GM12872 (cell line): ENCODE results near the gene DDIAS.

Experiments
- CTCF ChIP-seq: IDR thresholded peaks from 3 replicates; pipeline ENCODE4 v1.5.1; 2011; ENCODE audit warnings: low read depth, mild to moderate bottlenecking, low read length, moderate library complexity; ENCODE audit not compliant: insufficient read depth

The DDIAS gene

GRCh38 chr11:82901922-82902485 lies 468 bp downstream of the DDIAS start:
- no peak for TF ChIP-seq CTCF

- no peak for TF ChIP-seq CTCF
Observed at GRCh38 chr11:82902880-82903279, 1.3 kb downstream of the DDIAS start.

GRCh38 chr11:82903843-82904586 lies 2.5 kb downstream of the DDIAS start:
- TF ChIP-seq CTCF, result no peak

- peak; percentile 22; the same call in 1 of the 3 replicates for TF ChIP-seq CTCF
Observed at GRCh38 chr11:82906236-82906635, 4.7 kb downstream of the DDIAS start.

- TF ChIP-seq CTCF, result no peak
Observed at GRCh38 chr11:82906931-82907330, 5.4 kb downstream of the DDIAS start.

GRCh38 chr11:82907371-82907770 lies 5.8 kb downstream of the DDIAS start:
- no peak for TF ChIP-seq CTCF

- no peak for TF ChIP-seq CTCF
Observed at GRCh38 chr11:82908311-82908710, 6.8 kb downstream of the DDIAS start.
